ENCODE data around the gene NTM.

Gene NTM

GRCh38 chr11:131824771-131825170 lies 454.4 kb downstream of the NTM start:
- H3K4me3 ChIP-seq (ENCODE audit: low read length in 2 of 2): no peak overlapping the region
- H3K4me1 ChIP-seq (ENCODE audit: control insufficient read depth in 2 of 2, insufficient read depth in 2 of 2, low read length in 2 of 2): no peaks in the 10 kb centered on the region
- no peaks in the 10 kb centered on the region for H3K36me3 ChIP-seq (ENCODE audit: control insufficient read depth in 2 of 2, insufficient read depth in 2 of 2, low read length in 2 of 2)
- no peaks in the 10 kb centered on the region for H3K27me3 ChIP-seq (ENCODE audit: control insufficient read depth in 2 of 2, insufficient read depth in 2 of 2, low read length in 2 of 2)
- H3K9ac ChIP-seq (ENCODE audit: low read depth in 1 of 2, low read length in 2 of 2): no peak overlapping the region
- no peak overlapping the region for H3K27ac ChIP-seq (ENCODE audit: low read depth in 2 of 2, low read length in 2 of 2)
- no peaks in the 10 kb centered on the region for H3K9me3 ChIP-seq (ENCODE audit: control insufficient read depth in 2 of 2, low read length in 2 of 2)

GRCh38 chr11:131827430-131827829 lies 457.0 kb downstream of the NTM start:
- Histone ChIP-seq H3K9ac (ENCODE audit: low read depth in 1 of 2, low read length in 2 of 2) (no peak overlapping the region), H3K36me3 (ENCODE audit: control insufficient read depth in 2 of 2, insufficient read depth in 2 of 2, low read length in 2 of 2) (no peaks in the 10 kb centered on the region), H3K4me1 (ENCODE audit: control insufficient read depth in 2 of 2, insufficient read depth in 2 of 2, low read length in 2 of 2) (no peaks in the 10 kb centered on the region), H3K9me3 (ENCODE audit: control insufficient read depth in 2 of 2, low read length in 2 of 2) (no peaks in the 10 kb centered on the region), H3K4me3 (ENCODE audit: low read length in 2 of 2) (no peak overlapping the region), H3K27ac (ENCODE audit: low read depth in 2 of 2, low read length in 2 of 2) (no peak overlapping the region), H3K27me3 (ENCODE audit: control insufficient read depth in 2 of 2, insufficient read depth in 2 of 2, low read length in 2 of 2) (no peaks in the 10 kb centered on the region)

GRCh38 chr11:131829725-131830124 lies 459.3 kb downstream of the NTM start:
- no peak overlapping the region for H3K9ac ChIP-seq (ENCODE audit: low read depth in 1 of 2, low read length in 2 of 2)
- no peaks in the 10 kb centered on the region for H3K36me3 ChIP-seq (ENCODE audit: control insufficient read depth in 2 of 2, insufficient read depth in 2 of 2, low read length in 2 of 2)
- H3K4me3 ChIP-seq (ENCODE audit: low read length in 2 of 2): no peak overlapping the region
- no peaks in the 10 kb centered on the region for H3K9me3 ChIP-seq (ENCODE audit: control insufficient read depth in 2 of 2, low read length in 2 of 2)
- no peaks in the 10 kb centered on the region for H3K4me1 ChIP-seq (ENCODE audit: control insufficient read depth in 2 of 2, insufficient read depth in 2 of 2, low read length in 2 of 2)
- no peak overlapping the region for H3K27ac ChIP-seq (ENCODE audit: low read depth in 2 of 2, low read length in 2 of 2)
- no peaks in the 10 kb centered on the region for H3K27me3 ChIP-seq (ENCODE audit: control insufficient read depth in 2 of 2, insufficient read depth in 2 of 2, low read length in 2 of 2)

GRCh38 chr11:131832079-131832478 lies 461.7 kb downstream of the NTM start:
- no peaks in the 10 kb centered on the region for H3K36me3 ChIP-seq (ENCODE audit: control insufficient read depth in 2 of 2, insufficient read depth in 2 of 2, low read length in 2 of 2)
- no peak overlapping the region for H3K9ac ChIP-seq (ENCODE audit: low read depth in 1 of 2, low read length in 2 of 2)
- H3K27ac ChIP-seq (ENCODE audit: low read depth in 2 of 2, low read length in 2 of 2): no peak overlapping the region
- no peaks in the 10 kb centered on the region for H3K4me1 ChIP-seq (ENCODE audit: control insufficient read depth in 2 of 2, insufficient read depth in 2 of 2, low read length in 2 of 2)
- no peak overlapping the region for H3K4me3 ChIP-seq (ENCODE audit: low read length in 2 of 2)
- H3K9me3 ChIP-seq (ENCODE audit: control insufficient read depth in 2 of 2, low read length in 2 of 2): no peaks in the 10 kb centered on the region
- H3K27me3 ChIP-seq (ENCODE audit: control insufficient read depth in 2 of 2, insufficient read depth in 2 of 2, low read length in 2 of 2): no peaks in the 10 kb centered on the region

- Histone ChIP-seq H3K4me1 (ENCODE audit: control insufficient read depth in 2 of 2, insufficient read depth in 2 of 2, low read length in 2 of 2) (no peaks in the 10 kb centered on the region), H3K9me3 (ENCODE audit: control insufficient read depth in 2 of 2, low read length in 2 of 2) (no peaks in the 10 kb centered on the region), H3K9ac (ENCODE audit: low read depth in 1 of 2, low read length in 2 of 2) (no peak overlapping the region), H3K27me3 (ENCODE audit: control insufficient read depth in 2 of 2, insufficient read depth in 2 of 2, low read length in 2 of 2) (no peaks in the 10 kb centered on the region), H3K27ac (ENCODE audit: low read depth in 2 of 2, low read length in 2 of 2) (no peak overlapping the region), H3K4me3 (ENCODE audit: low read length in 2 of 2) (no peak overlapping the region), H3K36me3 (ENCODE audit: control insufficient read depth in 2 of 2, insufficient read depth in 2 of 2, low read length in 2 of 2) (no peaks in the 10 kb centered on the region)
These were observed 463.0 kb downstream of the NTM start for GRCh38 chr11:131833366-131833765.

- Histone ChIP-seq H3K4me3 (ENCODE audit: low read length in 2 of 2) (no peak overlapping the region), H3K4me1 (ENCODE audit: control insufficient read depth in 2 of 2, insufficient read depth in 2 of 2, low read length in 2 of 2) (no peaks in the 10 kb centered on the region), H3K36me3 (ENCODE audit: control insufficient read depth in 2 of 2, insufficient read depth in 2 of 2, low read length in 2 of 2) (no peaks in the 10 kb centered on the region), H3K9ac (ENCODE audit: low read depth in 1 of 2, low read length in 2 of 2) (no peak overlapping the region), H3K27ac (ENCODE audit: low read depth in 2 of 2, low read length in 2 of 2) (no peak overlapping the region), H3K27me3 (ENCODE audit: control insufficient read depth in 2 of 2, insufficient read depth in 2 of 2, low read length in 2 of 2) (no peaks in the 10 kb centered on the region), H3K9me3 (ENCODE audit: control insufficient read depth in 2 of 2, low read length in 2 of 2) (no peaks in the 10 kb centered on the region)
These were observed 467.1 kb downstream of the NTM start for GRCh38 chr11:131837562-131837961.

GRCh38 chr11:131838016-131838415 lies 467.6 kb downstream of the NTM start:
- Histone ChIP-seq H3K36me3 (ENCODE audit: control insufficient read depth in 2 of 2, insufficient read depth in 2 of 2, low read length in 2 of 2) (no peaks in the 10 kb centered on the region), H3K4me1 (ENCODE audit: control insufficient read depth in 2 of 2, insufficient read depth in 2 of 2, low read length in 2 of 2) (no peaks in the 10 kb centered on the region), H3K9me3 (ENCODE audit: control insufficient read depth in 2 of 2, low read length in 2 of 2) (no peaks in the 10 kb centered on the region), H3K4me3 (ENCODE audit: low read length in 2 of 2) (no peak overlapping the region), H3K27me3 (ENCODE audit: control insufficient read depth in 2 of 2, insufficient read depth in 2 of 2, low read length in 2 of 2) (no peaks in the 10 kb centered on the region), H3K9ac (ENCODE audit: low read depth in 1 of 2, low read length in 2 of 2) (no peak overlapping the region), H3K27ac (ENCODE audit: low read depth in 2 of 2, low read length in 2 of 2) (no peak overlapping the region)

- Histone ChIP-seq H3K27ac (ENCODE audit: low read depth in 2 of 2, low read length in 2 of 2) (no peak overlapping the region), H3K4me3 (ENCODE audit: low read length in 2 of 2) (no peak overlapping the region), H3K9ac (ENCODE audit: low read depth in 1 of 2, low read length in 2 of 2) (no peak overlapping the region), H3K9me3 (ENCODE audit: control insufficient read depth in 2 of 2, low read length in 2 of 2) (no peaks in the 10 kb centered on the region), H3K27me3 (ENCODE audit: control insufficient read depth in 2 of 2, insufficient read depth in 2 of 2, low read length in 2 of 2) (no peaks in the 10 kb centered on the region), H3K36me3 (ENCODE audit: control insufficient read depth in 2 of 2, insufficient read depth in 2 of 2, low read length in 2 of 2) (no peaks in the 10 kb centered on the region), H3K4me1 (ENCODE audit: control insufficient read depth in 2 of 2, insufficient read depth in 2 of 2, low read length in 2 of 2) (no peaks in the 10 kb centered on the region)
These were observed 468.9 kb downstream of the NTM start for GRCh38 chr11:131839326-131839725.

GRCh38 chr11:131840545-131840944 lies 470.1 kb downstream of the NTM start:
- Histone ChIP-seq H3K36me3 (ENCODE audit: control insufficient read depth in 2 of 2, insufficient read depth in 2 of 2, low read length in 2 of 2) (no peaks in the 10 kb centered on the region), H3K4me1 (ENCODE audit: control insufficient read depth in 2 of 2, insufficient read depth in 2 of 2, low read length in 2 of 2) (no peaks in the 10 kb centered on the region), H3K9ac (ENCODE audit: low read depth in 1 of 2, low read length in 2 of 2) (no peak overlapping the region), H3K4me3 (ENCODE audit: low read length in 2 of 2) (no peak overlapping the region), H3K27ac (ENCODE audit: low read depth in 2 of 2, low read length in 2 of 2) (no peak overlapping the region), H3K27me3 (ENCODE audit: control insufficient read depth in 2 of 2, insufficient read depth in 2 of 2, low read length in 2 of 2) (no peaks in the 10 kb centered on the region), H3K9me3 (ENCODE audit: control insufficient read depth in 2 of 2, low read length in 2 of 2) (no peaks in the 10 kb centered on the region)

- Histone ChIP-seq H3K9ac (ENCODE audit: low read depth in 1 of 2, low read length in 2 of 2) (no peak overlapping the region), H3K4me3 (ENCODE audit: low read length in 2 of 2) (no peak overlapping the region), H3K9me3 (ENCODE audit: control insufficient read depth in 2 of 2, low read length in 2 of 2) (no peaks in the 10 kb centered on the region), H3K36me3 (ENCODE audit: control insufficient read depth in 2 of 2, insufficient read depth in 2 of 2, low read length in 2 of 2) (no peaks in the 10 kb centered on the region), H3K27me3 (ENCODE audit: control insufficient read depth in 2 of 2, insufficient read depth in 2 of 2, low read length in 2 of 2) (no peaks in the 10 kb centered on the region), H3K4me1 (ENCODE audit: control insufficient read depth in 2 of 2, insufficient read depth in 2 of 2, low read length in 2 of 2) (no peaks in the 10 kb centered on the region), H3K27ac (ENCODE audit: low read depth in 2 of 2, low read length in 2 of 2) (no peak overlapping the region)
These were observed 470.6 kb downstream of the NTM start for GRCh38 chr11:131841028-131841427.

- Histone ChIP-seq H3K27ac (ENCODE audit: low read depth in 2 of 2, low read length in 2 of 2) (no peak overlapping the region), H3K9ac (ENCODE audit: low read depth in 1 of 2, low read length in 2 of 2) (no peak overlapping the region), H3K27me3 (ENCODE audit: control insufficient read depth in 2 of 2, insufficient read depth in 2 of 2, low read length in 2 of 2) (no peaks in the 10 kb centered on the region), H3K9me3 (ENCODE audit: control insufficient read depth in 2 of 2, low read length in 2 of 2) (no peaks in the 10 kb centered on the region), H3K4me1 (ENCODE audit: control insufficient read depth in 2 of 2, insufficient read depth in 2 of 2, low read length in 2 of 2) (no peaks in the 10 kb centered on the region), H3K36me3 (ENCODE audit: control insufficient read depth in 2 of 2, insufficient read depth in 2 of 2, low read length in 2 of 2) (no peaks in the 10 kb centered on the region), H3K4me3 (ENCODE audit: low read length in 2 of 2) (no peak overlapping the region)
These were observed 471.7 kb downstream of the NTM start for GRCh38 chr11:131841925-131842635.

Measured in mucosa of rectum (tissue), 2 donors.